Adrenal gland (tissue), 5 donors: ENCODE data around the gene TESK1.

ENCODE experiments used
- POLR2A ChIP-seq, 2 donors: fragments of 450-650 bp; IDR thresholded peaks; one replicate each; pipeline ENCODE4 v1.6.1; 2017; ENCODE audit warnings: antibody characterized with exemption in 2 of 2, mild to moderate bottlenecking in 2 of 2, moderate library complexity in 1 of 2
- TF ChIP-seq, protein P1 (sequence below), 6 experiments: fragments of 450-650 bp in 4 of 6; fragments of 200-600 bp in 2 of 6; sonication (generic) in 1 of 6; IDR thresholded peaks; 1 replicate in 5 of 6; 2 replicates in 1 of 6; pipeline versions ENCODE4 v1.5.1 to v1.8.0; 2016 to 2021; ENCODE audit warnings: antibody characterized with exemption in 6 of 6, mild to moderate bottlenecking in 2 of 6, moderate library complexity in 1 of 6
- donor health status: DM: no; HTN: no; CAD: no.

DNA sequence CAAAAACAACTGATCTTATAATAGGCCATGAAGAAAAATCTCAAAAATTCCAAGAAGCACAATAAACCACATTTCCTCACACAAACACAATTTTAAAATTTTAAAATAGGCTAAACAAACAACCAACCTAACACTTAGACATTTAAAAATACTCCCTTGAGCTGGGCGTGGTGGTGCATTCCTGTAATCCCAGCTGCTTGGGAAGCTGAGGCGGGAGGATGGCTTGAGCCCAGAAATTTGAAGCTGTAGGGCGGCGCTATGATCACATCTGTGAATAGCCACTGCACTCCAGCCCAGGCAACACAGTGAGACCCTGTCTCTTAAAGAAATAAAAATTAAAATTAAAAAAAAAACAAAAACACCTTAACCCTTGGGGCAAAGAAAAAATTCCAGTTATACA lies 36.9 kb upstream of the TESK1 start:
- TF ChIP-seq, protein P1, sequence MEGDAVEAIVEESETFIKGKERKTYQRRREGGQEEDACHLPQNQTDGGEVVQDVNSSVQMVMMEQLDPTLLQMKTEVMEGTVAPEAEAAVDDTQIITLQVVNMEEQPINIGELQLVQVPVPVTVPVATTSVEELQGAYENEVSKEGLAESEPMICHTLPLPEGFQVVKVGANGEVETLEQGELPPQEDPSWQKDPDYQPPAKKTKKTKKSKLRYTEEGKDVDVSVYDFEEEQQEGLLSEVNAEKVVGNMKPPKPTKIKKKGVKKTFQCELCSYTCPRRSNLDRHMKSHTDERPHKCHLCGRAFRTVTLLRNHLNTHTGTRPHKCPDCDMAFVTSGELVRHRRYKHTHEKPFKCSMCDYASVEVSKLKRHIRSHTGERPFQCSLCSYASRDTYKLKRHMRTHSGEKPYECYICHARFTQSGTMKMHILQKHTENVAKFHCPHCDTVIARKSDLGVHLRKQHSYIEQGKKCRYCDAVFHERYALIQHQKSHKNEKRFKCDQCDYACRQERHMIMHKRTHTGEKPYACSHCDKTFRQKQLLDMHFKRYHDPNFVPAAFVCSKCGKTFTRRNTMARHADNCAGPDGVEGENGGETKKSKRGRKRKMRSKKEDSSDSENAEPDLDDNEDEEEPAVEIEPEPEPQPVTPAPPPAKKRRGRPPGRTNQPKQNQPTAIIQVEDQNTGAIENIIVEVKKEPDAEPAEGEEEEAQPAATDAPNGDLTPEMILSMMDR (IDR thresholded peaks at IDR 0.05), result no peak
- TF ChIP-seq POLR2A (IDR thresholded peaks at IDR 0.05), result no peak
